ENCODE results near the gene LAMTOR3. TPM values are rescaled to one million over a fixed set of nuclear protein-coding genes. Genes with fewer than 3 reads are reported as not detected.

LAMTOR3 gene
- total and polyA plus RNA-seq, 9 of the 15 experiments (the other 6 are each of a cell fraction or from before 2014, with no cell fraction given): 17.9 to 146 (median 59.4) TPM

GRCh38 chr4:99891351-99891750, 2.9 kb downstream of the LAMTOR3 start:
- Histone ChIP-seq H3K4me2 (ENCODE audit: insufficient read depth, low read length) (no peak overlapping the region; the same call in 1 of the 2 replicates), H3K4me1 (replicated peaks in 1 of 2; ENCODE audit: control insufficient read depth in 2 of 2, insufficient read depth in 2 of 2, low read length in 2 of 2) (peaks cover 0 to 3% of the 10 kb centered on the region in 2 experiments; a peak in 4 of 5 replicates), H2AFZ (ENCODE audit: low read depth, low read length) (no peak overlapping the region), H3K9ac (ENCODE audit: insufficient read depth in 1 of 2, low read depth in 2 of 2, low read length in 2 of 2) (no peak overlapping the region), H3K9me3 (replicated peaks; ENCODE audit: control insufficient read depth, insufficient read depth, low read depth, low read length) (no peaks in the 10 kb centered on the region), H3K9me1 (ENCODE audit: control insufficient read depth, insufficient read depth, low read length) (no peaks in the 10 kb centered on the region), H3K27ac (ENCODE audit: extremely low read depth, low read depth, low read length) (no peak overlapping the region), H3K36me3 (ENCODE audit: control insufficient read depth, insufficient read depth, low read length) (peaks cover 28% of the 10 kb centered on the region), H4K20me1 (replicated peaks; ENCODE audit: control insufficient read depth, insufficient read depth, low read length) (no peaks in the 10 kb centered on the region), H3K27me3 (ENCODE audit: control insufficient read depth in 2 of 2, insufficient read depth in 2 of 2, low read length in 2 of 2) (no peaks in the 10 kb centered on the region), H3K79me2 (ENCODE audit: control insufficient read depth, insufficient read depth, low read length) (peaks cover 47% of the 10 kb centered on the region), H3K4me3 (no peak overlapping the region)
- CTCF ChIA-PET (ENCODE audit: low intra/inter-chr PET ratio): interaction anchor here (0.7 kb wide), 1 partner anchor 1084 kb away, joined by 4 read pairs; no protein-coding TSS in a partner anchor
- FAIRE-seq: no peak
- POLR2A ChIA-PET: no interaction called here
- no TSS peak for BruUV-seq (replicated peaks)
- no peak for ATAC-seq
- no peak for TF ChIP-seq PTRF (tag; IDR thresholded peaks at IDR 0.05)
- TF ChIP-seq TCF3 (CRISPR knock-in tag; IDR thresholded peaks at IDR 0.05): peak; percentile 44; the same call in 1 of the 2 replicates
- no peak for TF ChIP-seq CAMTA2 (CRISPR knock-in tag; conservative IDR thresholded peaks at IDR 0.05)
- TF ChIP-seq HDAC2 (IDR thresholded peaks at IDR 0.05): no peak
- no peak for TF ChIP-seq ID3 (CRISPR knock-in tag; IDR thresholded peaks at IDR 0.05)
- peak; percentile 80; the same call in 1 of the 2 replicates for TF ChIP-seq ID3 (tag; IDR thresholded peaks at IDR 0.05)
- TF ChIP-seq ZSCAN32 (CRISPR knock-in tag; IDR thresholded peaks at IDR 0.05): no peak
- TF ChIP-seq STAT5A (IDR thresholded peaks at IDR 0.05; ENCODE audit: borderline replicate concordance, low read length): no peak
- TF ChIP-seq CBFA2T3 (IDR thresholded peaks at IDR 0.05): peak; percentile 32; the same call in 1 of the 2 replicates
- TF ChIP-seq TARDBP (IDR thresholded peaks at IDR 0.05): no peak
- DNase-seq (ENCODE audit: extremely low read depth in 1 of 4, low spot score in 3 of 4): peak in 2 of 4 experiments; percentile 23 to 27
- WGBS (ENCODE audit: insufficient coverage, low coverage, missing lambda C conversion rate): 53% methylated on average over 2 of the region's 2 CpGs
- intact Hi-C loops (cut with micrococcal nuclease) (no loop called here), in situ Hi-C loops (cut with MboI) (no loop called here)
